ENCODE measurements around the gene VEPH1.
A peak's percentile ranks its signal among the peaks of the same experiment; 100 is the strongest.

Gene VEPH1

DNA sequence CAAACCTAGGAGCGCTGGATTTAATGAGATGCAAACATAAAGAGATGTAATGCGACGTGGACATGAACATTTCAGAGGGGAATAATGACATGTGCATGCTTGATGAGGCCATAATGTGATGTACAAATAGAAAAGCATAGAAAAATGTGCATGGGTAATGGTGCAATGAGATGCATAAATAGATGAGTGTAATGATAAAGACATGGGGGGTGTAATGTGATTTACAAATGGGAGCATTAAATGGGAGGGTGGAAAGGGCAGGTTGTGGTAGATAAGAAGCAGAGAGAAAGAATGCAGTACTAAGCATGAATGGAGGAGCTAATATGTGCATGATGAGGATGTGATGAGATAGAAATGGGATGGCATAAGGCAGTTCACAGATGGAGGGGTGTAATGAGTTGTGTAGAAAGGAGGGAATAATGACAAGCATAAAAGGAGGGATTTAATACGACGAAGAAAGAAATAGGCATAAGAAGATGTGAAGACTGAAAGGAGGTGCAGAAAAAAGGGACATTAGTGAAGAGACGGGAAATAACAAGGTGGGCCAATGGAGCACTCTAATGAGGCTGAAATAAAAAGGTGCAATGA lies 205.8 kb downstream of the VEPH1 start:
- no peak for DNase-seq

GRCh38 chr3:157294953-157295352 lies 208.3 kb downstream of the VEPH1 start:
- no peak for DNase-seq

DNA sequence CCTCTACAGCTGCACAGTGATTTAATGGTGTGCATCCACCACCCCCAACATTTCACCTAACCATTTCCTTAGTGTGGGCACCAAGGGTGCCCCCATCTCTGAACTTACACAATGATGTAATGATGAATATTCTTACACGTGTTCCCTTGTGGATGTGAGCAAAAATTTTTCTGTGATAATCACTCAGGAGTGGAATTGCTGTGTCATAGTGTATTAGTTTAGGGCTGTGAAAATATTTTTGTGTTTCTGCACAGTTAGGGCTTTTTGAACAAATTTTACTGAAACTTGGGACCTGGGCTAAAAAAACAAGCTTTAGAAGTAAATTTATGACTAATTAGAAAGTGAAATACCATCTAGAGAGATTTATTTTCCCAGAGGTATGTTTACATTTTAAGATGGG lies 208.7 kb downstream of the VEPH1 start:
- no peak for DNase-seq

GRCh38 chr3:157290766-157291165 lies 212.4 kb downstream of the VEPH1 start:
- no peak for DNase-seq

- DNase-seq, result no peak
Observed at GRCh38 chr3:157285966-157286365, 217.2 kb downstream of the VEPH1 start.

GRCh38 chr3:157285141-157285540 lies 218.1 kb downstream of the VEPH1 start:
- peak in 1 of 3 experiments; percentile 66 for DNase-seq

GRCh38 chr3:157284688-157285087 lies 218.5 kb downstream of the VEPH1 start:
- no peak for DNase-seq

GRCh38 chr3:157282261-157283191 lies 220.7 kb downstream of the VEPH1 start:
- DNase-seq, result no peak

DNA sequence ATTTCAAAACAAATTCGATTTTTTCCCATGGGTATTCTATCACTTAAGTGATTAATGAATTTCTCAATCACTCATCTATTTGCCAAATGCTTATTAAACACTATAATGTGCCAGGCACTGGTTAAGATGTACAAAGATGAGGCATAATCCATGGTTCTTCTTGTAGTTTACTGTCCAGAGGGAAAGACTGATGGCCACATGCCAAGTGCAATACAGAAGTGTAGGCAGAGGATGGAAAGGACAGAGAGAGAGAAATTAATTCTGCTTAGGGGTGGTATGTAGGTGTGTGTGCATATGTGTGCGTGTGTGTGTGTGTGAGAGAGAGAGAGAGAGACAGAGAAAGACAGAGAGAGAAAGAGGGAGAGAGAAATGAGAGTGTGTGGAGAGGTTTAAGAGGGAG lies 222.4 kb downstream of the VEPH1 start:
- no peak for DNase-seq

DNA sequence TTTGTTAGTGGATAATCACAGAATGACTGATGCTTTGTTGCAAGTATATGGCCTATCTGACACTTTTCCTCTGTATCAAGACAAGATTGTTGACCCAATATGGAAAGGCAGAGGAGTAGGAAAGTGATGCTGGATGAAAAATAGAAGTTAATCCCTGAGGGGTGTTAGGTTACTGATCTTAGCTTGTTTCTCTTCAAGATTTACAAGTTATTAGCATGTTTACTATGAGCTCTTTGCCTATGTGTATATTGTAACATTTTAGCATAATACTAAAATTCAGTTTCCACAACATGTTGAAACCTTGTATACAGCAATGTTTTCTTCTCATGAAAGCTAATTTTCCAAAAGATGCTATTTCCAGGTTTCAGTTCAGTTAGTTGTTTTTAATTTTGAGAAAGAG lies 222.9 kb downstream of the VEPH1 start:
- DNase-seq, result no peak

GRCh38 chr3:157279237-157279636 lies 224.0 kb downstream of the VEPH1 start:
- no peak for DNase-seq

DNA sequence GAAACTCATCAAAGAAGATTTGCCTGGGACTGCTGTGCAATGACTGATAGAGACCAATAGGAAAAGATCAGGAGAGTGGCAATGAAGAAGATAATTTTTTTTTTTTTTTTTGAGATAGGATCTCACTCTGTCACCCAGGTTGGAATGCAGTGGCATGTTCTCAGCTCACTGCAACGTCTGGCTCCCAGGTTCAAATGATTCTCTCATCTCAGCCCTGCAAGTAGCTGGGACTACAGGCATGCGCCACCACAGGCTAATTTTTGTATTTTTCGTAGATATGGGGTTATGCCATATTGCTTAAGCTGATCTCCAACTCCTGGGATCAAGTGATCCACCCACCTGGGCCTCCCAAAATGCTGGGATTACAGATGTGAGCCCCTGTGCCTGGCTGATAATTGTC lies 226.4 kb downstream of the VEPH1 start:
- no peak for DNase-seq

- no peak for DNase-seq
Observed at GRCh38 chr3:157275832-157276231, 227.4 kb downstream of the VEPH1 start.

GRCh38 chr3:157274644-157275137 lies 228.5 kb downstream of the VEPH1 start:
- no peak for DNase-seq

GRCh38 chr3:157271283-157271882 lies 231.8 kb downstream of the VEPH1 start:
- no peak for DNase-seq

DNA sequence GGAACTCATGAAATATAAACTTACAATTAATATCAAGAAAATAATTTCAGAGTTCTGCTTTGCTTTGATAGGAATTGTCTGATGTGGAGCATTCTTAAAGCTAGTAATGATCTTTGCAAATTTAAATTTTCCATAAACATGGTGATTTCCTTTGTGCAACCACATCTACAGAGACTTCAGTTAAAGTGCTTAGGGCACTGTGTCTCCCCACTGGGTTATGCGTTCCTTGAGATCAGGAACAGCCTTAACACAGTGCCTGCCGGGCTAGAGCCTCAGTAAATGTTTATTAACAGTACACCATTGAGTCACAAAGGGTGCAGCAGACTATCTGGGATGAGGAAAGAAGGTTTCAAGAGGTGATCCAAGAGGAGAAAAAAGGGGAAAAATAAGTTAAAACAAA lies 235.2 kb downstream of the VEPH1 start:
- DNase-seq, result no peak

DNA sequence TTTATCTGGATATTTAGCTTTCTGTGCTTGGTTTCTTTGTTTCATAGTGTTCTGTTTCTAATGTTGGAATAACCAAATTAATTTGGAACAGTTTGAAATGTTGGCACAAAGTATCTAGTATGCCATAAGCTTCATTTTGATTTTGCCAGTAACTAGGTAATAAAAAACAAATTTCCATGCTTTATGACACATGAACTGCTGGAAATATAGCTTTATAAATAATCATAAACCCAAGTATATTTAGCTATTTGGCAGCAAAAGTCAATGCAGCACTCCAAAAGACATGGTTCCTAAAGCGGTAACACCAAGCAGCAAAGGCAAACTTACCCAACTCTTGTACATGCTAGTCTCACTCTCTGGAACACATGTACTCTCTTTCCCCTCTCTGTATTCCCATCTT lies 237.3 kb downstream of the VEPH1 start:
- DNase-seq, result no peak

DNA sequence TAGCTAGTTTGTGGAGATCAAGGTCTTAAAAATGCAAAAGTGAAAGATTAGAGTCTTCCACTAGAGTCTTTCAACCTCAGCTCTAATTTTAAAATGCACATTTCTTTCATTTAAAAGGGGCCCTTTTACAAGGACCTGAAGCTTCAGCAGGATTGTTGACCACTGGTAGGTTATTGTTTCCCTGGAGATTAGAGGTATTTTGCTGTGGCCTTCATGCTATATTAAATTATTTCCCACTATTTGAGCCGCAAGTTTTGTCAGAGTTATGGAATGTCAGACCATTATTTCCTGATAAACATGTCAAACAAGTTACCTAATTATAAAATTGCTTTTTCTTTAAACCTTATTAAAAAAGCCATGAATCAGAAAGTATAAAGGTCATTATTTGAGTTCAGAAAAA lies 240.2 kb downstream of the VEPH1 start:
- no peak for DNase-seq

DNA sequence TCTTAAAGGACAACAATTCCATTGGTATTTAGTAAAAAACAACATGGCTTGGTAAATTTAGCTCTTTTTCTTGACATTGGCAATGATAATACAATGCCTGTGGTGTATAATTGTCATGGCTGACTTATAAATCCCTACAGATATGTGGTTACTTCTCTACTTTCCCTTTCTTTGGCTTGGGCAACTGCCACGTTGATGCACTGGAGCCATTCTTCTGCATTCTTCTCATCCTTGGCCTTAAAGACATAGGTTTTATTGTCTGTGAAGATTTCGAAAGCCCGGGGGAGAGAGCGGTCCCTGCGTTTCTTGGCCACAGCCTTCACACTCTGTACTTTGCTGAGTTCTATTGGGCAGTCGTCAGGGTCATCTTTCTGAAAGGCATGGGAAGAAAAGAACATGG lies 242.2 kb downstream of the VEPH1 start:
- no peak for DNase-seq

DNA sequence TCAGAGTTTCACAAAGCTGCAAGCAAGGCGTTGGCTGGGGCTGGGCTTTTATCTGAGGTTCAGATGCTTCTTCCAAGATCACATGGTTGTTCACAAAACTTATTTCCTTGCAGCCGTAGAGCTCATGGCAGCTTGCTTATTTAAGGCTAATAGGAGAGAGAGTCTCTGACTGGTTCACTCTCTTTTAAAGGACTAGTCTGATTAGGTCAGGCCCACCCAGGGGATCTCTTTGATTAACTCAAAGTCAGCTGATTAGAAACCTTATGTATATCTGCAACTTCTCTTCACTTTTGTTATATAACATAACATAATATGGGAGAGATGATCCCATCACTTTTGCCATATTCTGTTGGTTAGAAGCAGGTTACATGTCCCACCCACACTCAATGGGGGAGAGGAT lies 243.4 kb downstream of the VEPH1 start:
- DNase-seq, result no peak

DNA sequence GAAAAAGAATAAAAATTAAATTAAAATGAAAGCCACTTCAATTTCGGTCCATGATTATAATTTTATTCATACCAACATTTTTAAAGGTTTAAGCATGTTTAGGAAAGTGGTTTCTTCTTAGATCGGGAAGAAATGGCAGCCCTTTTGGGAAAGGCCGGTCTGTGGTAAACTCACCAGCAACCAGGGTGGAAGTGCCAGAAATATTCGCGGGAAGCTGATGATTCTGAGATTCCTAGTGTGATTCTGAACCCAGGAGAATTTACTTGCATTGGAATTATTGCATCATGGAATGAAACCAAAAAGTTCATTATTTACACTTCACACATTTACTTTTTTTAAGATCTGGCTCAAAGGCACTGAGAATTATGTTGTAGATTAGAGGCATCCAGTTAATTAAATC lies 246.1 kb downstream of the VEPH1 start:
- no peak for DNase-seq

- DNase-seq, result peak in 1 of 3 experiments; percentile 24
Observed at GRCh38 chr3:157255797-157256196, 247.4 kb downstream of the VEPH1 start.

- no peak for DNase-seq
Observed at GRCh38 chr3:157251685-157252084, 251.5 kb downstream of the VEPH1 start.

GRCh38 chr3:157249606-157250005 lies 253.6 kb downstream of the VEPH1 start:
- no peak for DNase-seq

Data from NCI-H1417 (cell line).